NCI-H1694 (cell line): ENCODE measurements around the gene TRMT2A.
A peak's percentile ranks its signal among the peaks of the same experiment; 100 is the strongest.
"Not testable (repeated sequence)": the region's sequence is repeated elsewhere in the genome, so short reads cannot be mapped to it uniquely, and the experiment has no call there.

Source experiments
- DNase-seq: peaks from one replicate; lab custom pipeline; 2025; lab: John Stamatoyannopoulos, UW

The TRMT2A gene, protein sequence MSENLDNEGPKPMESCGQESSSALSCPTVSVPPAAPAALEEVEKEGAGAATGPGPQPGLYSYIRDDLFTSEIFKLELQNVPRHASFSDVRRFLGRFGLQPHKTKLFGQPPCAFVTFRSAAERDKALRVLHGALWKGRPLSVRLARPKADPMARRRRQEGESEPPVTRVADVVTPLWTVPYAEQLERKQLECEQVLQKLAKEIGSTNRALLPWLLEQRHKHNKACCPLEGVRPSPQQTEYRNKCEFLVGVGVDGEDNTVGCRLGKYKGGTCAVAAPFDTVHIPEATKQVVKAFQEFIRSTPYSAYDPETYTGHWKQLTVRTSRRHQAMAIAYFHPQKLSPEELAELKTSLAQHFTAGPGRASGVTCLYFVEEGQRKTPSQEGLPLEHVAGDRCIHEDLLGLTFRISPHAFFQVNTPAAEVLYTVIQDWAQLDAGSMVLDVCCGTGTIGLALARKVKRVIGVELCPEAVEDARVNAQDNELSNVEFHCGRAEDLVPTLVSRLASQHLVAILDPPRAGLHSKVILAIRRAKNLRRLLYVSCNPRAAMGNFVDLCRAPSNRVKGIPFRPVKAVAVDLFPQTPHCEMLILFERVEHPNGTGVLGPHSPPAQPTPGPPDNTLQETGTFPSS

DNA sequence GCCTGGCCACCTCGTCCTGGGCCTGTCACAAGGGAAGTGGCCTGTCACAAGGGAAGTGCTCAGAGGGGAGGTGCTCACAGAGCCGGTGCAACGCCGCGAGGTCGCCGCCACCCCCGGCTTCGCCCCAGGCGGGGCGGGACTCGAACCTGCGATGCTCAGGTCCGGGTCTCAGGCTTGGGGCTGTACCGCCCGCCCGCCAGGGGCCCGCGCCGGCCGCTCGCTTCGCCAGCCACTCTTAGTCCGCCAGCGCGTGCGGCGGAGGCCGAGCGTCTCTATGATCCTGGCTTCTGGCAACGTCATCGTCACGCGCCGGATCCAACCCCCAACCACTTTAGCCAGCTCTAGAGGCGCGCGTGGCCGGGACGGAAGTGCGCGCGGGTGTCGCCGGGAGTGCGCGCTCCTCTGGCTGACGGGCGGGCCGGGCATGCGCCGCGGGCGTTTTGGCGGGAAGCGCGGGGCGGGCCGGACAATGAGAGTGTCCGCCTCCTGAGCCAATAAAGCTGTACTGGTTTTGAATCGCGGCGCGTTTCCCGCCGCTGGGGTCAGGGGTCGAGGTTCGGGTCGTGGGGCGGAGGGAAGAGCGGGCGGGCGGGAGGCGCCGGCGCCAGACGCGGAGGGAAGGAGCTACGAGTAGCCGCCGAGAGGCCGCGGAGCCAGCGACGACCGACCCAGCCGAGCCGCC is at the start of gene TRMT2A:
Gene TRMT2A, minus strand, starts transcription at position 276 of the 682 bp plus-strand sequence. CDS start 320 bp downstream, outside the sequence.
- DNase-seq, result peak; percentile 90

DNA sequence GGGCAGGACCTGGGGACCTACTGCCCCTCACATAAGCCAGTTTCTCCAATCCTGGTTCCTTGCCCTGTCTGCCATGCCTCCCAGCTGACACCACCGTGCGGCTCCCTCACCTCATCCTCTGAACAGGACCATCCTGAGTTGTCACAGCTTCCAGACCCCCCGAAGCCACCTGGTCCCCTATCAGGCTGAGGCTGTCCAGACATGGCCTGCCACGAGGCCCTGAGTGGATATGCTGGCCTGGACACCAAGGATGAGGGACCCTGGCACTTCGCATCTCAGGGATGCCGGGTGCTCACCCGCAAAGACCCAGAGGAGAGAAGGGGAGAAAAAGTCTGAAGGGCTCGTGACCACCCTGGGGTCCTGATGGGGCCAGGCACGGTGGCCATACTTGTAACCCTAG is 49.7 kb upstream of the TRMT2A start:
- no peak for DNase-seq

DNA sequence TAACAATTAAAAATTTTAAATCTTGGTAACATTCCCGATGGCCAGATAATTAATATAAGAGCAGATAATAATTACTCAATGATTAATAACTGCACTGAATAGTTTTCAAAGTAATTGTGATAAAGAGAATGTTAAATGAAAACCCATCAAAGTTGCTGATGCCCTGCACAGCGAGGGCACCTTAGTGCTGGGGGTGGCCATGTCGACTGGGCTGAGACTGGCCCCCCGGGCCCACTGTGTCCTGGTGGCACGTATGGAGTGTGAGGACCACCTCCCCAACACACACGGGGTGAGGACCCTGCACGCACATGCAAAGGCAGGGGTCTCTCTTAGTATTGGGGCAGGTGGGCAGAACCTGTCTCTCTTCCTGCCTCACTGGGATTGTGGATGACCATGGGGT is 48.9 kb upstream of the TRMT2A start:
- no peak for DNase-seq

DNA sequence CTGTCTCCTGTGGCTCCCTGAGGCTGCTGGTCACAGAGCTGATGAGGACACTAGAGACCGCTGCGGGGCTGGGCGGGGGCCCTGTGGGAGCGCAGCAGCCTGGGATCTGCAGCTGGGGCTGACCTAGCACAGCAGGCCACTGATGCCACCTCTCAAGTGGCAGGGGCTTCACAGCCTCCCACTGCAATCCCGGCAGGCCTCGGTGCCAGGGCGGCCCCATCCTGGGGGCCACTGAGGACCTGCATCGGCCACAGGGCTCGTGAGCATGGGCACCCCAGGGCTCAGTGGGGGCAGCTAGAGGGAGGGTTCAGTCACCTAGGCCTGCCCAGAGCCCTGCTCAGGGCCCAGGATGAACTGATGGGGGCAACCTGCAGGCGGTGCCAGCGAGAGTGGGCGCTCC is 48.4 kb upstream of the TRMT2A start:
- no peak for DNase-seq

DNA sequence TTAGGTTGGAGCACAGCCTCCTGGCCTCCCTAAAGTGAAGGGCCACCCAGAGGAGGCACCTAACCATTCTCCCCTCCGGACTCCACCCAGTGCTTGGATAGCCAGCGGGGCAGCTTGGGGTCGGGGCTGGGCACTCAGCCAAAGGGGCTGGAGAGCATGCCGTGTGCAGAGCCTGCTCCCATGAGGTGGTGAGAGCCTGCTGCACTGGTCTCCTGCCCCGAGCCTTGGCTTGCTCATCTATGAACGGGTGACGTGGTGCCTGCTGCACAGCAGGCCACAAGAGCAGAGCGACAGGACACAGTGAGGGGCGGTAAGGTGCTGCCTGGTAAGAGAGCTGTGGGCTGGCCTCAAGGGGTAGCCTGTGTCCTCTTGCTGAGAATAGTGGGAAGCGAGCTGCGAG is 47.8 kb upstream of the TRMT2A start:
- no peak for DNase-seq

DNA sequence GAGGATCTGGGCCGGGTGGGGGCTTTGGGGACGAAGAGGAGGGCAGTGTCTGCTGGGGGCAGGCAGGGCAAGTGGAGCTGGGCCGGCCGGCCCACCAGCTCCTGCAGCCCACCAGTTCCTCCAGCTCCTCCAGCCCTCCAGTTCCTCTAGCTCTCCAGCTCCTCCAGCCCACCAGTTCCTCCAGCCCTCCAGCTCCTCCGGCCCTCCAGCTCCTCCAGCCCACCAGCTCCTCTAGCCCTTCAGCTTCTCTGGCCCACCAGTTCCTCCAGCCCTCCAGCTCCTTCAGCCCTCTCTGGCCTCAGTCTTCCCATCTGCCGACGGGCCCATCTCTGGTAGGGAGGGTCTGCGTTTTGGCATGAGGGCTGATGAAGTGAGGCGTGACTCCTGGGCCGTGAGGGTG is 43.0 kb upstream of the TRMT2A start:
- DNase-seq, result no peak

DNA sequence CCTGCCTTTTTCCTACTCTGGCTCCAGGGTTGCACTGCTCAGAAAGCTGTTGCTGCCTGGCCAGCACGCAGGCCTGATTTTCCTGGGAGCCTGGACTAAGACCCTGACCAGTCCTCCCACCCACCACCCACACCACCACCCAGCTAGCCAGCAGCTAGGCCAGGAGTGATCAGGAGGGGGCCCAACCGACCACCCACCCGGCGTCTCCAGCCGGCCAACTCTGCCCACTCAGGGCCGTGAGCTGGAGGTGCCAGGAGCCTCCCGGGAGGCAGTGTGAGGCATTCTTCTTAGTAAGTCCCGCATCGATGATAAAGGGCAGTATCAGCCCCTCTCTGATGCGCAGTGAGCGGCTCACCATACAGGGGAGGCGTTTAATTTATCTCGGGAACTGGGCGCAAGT is 42.5 kb upstream of the TRMT2A start:
- not testable (repeated sequence) for DNase-seq

DNA sequence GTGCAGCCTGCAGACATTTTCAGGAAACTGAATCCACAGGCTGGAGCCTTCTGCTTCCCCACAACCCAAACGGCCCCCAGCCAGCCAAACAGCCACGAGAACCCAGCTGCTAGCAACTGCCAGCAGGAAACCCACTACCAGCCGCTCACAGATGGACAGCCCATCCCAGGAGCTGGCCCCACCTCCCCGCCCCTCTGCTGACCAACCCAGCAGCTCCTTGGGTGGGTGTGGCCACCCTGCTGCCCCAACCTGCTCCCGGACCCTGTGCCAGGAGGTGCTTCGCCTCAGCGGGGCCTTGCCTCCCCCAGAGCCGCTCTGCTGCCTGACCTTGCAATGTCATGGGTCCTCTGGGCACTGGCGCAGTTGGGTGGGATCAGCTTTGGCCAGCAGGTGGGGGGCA is 42.0 kb upstream of the TRMT2A start:
- peak; percentile 35 for DNase-seq

DNA sequence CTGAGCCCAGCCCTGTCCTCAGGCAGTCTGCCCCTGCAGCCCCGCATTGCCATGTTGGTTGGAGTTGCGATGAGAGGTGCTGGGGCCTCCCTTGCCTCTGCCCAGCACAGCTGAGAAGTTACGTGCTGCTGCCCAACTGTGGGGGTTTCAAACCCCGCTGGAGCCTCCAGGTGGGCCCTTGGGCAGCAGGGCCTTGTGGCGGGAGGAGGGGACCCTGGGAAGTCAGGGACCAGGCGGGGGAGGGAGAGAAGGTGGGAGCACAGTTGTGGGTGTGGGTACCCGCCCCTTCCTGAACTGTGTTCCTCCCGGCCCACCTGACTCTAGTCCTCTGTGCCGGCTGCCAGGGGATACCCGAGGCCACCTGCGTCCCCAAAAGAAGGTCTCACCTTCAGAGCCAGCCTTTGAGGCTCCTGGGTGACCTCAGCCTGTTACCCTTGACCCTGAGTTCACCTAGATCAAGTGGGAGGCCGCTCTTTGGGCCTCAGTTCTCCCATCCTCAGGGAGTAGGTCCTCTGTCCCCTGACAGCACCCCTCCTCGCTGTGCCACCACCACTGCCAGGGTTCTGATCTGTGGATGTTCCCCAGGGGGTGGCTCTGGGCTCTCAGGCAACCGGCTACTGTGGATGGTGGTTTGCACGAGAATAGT is 41.5 kb upstream of the TRMT2A start:
- no peak for DNase-seq

DNA sequence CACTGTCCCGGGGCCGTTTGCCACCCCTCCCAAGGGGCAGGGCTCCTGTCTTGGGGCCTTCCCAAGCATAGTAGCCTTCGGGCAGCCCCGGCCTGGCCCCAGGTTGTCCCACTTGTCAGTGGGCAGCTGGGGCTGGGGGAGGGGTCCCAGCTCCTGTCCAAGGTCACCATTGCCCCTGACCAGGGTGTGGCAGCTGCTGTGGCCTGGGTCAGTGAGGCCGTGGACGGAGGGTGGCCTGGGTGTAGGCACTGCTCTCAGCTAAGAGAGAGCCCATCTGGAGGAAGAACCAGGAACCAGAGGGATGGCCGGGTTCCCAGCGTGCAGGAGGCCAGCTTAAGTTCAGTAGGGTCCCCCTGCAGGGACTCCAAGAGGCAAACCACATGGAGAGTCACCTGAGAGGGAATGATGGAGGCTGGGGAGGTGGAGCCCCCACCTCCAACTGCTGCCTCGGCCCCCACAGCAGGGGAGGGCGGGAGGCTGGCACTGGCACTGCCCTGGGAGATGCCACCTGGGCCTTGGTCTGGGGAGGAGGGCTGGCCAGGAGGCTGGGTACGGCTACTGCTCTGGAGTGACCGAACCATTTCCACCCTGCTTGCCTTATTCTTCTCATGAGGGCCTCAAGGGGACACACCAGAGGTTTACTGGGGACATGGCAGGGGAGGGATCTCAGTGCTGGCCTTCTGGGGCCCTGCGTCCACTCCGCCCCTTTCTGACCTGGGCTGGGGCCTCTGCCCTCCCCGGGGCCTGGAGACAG is 40.6 kb upstream of the TRMT2A start:
- DNase-seq, result no peak

DNA sequence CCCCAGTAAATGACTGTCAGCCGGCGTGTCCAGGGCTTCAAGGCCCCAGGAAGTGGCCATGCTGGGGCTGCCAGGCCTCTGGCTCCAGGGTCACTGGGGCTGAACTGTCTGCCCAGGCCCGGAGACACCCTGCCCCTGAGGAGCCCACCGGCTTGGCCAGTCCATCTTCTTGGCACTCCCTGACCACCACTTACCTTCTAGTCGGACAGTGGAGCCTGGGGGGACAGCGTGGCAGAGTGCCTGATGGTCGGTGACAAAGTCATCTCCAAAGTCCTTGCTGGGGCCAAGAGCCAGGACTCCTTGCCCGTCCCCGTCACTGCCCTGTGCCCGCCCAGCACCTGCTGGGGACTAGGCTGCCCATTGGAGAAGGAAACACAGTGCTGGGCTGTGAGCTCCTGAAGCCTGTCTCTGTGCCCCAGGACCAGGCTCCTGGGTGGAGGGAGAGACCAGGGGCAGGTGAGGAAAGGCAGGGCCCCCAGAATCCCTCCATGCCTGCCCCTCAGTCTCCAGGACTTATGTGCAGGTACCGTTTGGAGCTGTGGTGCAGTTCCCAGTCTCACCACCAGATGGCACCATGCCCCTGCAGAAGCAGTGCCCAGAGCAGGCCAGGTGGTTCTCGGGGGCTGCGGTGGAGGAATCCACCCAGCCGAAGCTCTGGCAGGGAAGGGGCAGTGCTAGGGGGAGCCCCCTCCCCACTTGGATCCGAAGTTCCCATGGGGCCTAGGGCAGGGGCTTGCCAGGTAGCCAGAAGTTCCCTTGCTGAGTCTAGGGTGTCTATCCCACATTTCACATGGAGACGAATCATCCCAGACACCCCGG is 39.8 kb upstream of the TRMT2A start:
- DNase-seq, result peak; percentile 56

DNA sequence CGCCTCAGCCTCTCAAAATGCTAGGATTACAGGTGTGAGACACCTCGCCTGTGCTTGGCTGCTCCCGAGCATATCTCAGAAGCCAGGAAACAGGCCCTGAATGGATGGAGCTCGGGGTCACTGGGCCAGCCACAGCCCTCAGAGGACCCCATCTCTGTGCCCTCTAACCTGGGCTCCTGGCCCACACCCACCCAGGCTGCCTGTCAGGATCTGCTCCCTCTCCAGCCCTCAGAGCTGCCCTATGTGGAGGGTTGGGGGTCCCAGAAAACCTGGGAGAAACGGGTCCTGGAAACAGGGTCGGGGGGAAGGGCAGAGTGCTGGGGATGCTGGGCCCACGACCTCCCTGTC is 39.0 kb upstream of the TRMT2A start:
- no peak for DNase-seq

DNA sequence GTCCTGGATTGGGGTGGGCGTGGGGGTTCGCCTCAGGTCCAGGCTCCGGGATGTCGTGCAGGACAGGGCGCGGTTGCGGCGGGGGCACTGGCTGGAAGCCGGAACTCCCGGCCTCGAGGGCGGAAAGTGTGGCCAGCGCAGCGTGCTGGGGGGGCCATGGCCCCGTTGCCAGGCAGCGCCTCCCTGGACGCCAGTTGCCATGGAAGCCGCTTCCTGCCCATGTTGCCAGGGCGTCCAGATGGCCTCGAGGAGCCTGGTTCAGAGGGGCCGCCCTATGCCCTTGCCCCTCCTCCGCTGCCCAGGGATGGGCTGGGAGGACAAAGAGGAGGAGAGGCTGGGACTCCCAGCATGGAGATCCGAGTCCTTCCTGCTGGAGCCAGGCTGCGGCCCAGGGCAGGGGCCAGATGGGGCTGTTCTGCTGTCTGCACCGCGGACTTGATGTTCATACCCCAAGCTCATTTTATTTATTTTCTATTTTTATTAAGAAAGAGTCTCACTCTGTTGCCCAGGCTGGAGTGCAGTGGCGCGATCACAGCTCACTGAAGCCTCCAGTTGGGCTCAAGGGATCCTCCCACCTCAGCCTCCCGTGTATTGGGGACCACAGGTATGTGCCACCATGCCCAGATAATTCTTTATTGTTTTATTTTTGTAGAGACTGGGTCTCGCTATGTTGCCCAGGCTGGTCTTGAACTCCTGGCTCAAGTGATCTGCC is 38.5 kb upstream of the TRMT2A start:
- peak; percentile 80 for DNase-seq

DNA sequence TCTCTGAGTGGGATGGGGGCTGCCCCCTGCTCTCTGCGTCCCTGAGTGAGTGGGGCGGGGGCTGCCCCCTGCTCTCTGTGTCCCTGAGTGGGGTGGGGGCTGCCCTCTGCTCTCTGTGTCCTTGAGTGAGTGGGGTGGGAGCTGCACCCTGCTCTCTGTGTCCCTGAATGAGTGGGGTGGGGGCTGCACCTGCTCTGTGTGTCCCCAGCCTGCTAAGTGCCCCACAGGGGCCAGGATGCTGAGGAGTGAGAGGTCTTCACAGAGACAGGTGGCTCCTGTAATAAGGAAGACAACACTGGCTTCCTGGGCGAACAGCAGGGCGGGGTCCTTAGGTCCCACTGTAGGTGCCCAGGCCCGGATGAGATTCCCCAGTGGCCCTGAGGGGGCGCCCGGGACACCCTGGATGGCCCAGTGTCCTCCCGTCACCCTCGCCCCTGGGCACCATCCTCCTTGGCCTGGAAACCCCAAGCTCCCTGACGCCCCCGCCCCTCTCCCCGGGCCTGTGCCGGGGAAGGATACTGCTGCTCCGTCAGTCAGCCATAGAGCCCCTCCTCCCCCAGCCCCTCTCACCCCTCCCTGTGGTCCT is 37.7 kb upstream of the TRMT2A start:
- DNase-seq, result no peak

DNA sequence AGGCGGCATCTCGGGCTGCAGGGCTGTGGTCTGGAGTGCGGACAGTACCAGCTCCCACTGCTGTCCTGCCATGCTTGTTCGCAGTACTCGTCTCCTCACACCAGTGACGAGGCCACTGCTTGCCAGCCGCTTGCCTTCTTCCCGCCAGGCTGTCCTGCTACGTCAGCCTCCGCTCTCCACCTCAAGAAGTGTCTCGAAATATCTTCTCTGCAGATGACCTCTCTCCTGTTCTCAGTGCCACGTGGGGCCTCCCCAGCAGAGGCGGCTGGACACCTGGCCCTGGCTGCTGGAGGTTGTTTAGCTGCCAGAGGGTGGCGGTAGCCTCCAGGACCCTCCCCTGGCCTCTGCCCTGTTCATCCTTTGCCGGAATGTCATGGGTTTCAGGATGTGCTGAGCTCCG is 36.9 kb upstream of the TRMT2A start:
- no peak for DNase-seq

DNA sequence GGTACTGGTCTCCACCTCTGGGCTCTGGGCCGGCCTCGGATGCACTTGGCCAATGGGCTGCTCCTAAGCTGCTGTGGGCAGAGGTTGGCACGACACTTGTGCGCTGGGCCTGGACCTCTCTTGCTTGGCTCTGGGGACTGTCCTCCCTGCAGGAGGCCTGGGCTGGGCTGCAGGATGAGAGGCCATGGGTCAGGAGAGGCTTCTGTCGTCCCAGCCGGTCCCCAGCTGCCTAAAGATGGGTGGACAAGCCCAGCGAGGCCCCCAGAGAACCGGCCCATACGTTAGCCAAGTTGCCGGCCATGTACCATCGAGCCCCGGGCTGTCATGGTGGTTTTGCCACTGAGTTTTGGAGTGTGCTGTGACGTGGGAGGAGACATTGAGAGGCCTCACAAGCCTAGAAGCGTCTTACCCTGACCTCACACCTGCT is 35.5 kb upstream of the TRMT2A start:
- DNase-seq, result no peak

DNA sequence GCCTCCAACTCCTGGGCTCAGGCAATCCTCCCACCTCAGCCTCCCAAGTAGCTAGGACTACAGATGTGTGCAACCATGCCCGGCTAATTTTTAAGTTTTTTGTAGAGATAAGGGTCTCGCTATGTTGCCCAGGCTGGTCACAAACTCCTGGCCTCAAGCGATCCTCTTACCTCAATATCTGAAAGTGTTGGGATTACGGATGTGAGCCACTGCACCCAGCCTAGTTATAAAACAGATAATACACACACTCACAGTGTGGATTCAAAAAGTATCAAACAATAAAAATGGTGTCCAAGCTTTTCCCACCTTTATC is 34.2 kb upstream of the TRMT2A start:
- DNase-seq, result no peak

DNA sequence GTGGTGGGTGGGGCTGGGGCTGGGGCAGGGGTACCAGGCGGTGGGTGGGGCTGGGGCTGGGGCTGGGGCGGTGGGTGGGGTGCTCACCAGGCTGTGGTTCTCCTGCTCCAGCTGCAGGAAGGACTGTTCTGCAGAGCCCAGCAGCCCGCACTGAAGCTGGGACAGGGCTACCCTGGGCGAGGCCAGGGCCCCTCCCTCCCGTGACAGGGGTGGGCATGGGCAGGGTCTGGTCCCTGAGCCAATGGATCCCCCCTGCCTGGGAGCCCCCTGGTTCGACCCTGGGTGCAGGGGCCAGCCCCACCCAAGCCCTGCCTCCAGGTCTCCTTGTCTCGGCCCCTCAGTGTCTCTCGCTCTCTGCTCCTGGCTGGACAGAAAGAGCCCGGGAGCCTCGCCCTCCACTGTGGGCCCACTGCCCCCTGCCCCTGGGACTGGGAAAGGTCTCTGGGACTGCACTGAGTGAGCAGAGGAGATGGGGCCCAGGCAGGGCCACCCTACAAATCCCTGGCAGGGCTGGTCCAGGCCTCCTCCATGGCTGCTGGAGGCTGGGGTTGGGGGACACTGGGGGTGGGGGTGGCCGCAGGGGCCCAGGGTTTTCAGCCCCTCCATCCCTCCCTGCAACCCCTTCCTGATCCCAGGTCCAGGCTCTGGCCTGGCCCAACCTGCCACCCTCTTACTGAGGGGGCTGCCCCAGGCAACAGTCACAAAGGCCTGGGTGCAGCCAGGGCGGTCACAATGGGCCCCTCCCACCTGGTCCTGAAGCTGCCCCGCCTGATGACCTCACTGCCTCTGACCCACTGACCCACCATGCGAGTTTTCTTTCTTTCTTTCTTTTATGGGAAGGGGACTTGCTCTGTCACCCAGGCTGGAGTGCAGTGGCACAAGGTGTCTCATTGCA is 33.6 kb upstream of the TRMT2A start, which contains the start of gene CCDC188:
Gene CCDC188, minus strand, starts transcription at position 675 of the 895 bp plus-strand sequence. Its CDS starts 69 bp downstream, at position 606.
- DNase-seq, result no peak
